DOHH2 (cell line): ENCODE data around the gene ZNF552.

Source experiments
- CTCF ChIP-seq: fragments of 200-600 bp; sonication (generic); IDR thresholded peaks from one replicate; pipeline ENCODE4 v1.5.1; 2014; ENCODE audit warnings: antibody characterized with exemption, mild to moderate bottlenecking, low read depth, low read length; ENCODE audit not compliant: poor library complexity, severe bottlenecking
- EZH2phosphoT487 ChIP-seq: fragments of 200-600 bp; sonication (generic); IDR thresholded peaks from 2 replicates; pipeline ENCODE4 v1.6.1; 2017; ENCODE audit warnings: borderline replicate concordance, mild to moderate bottlenecking, antibody characterized with exemption, low read length, moderate library complexity, mixed read lengths

DNA sequence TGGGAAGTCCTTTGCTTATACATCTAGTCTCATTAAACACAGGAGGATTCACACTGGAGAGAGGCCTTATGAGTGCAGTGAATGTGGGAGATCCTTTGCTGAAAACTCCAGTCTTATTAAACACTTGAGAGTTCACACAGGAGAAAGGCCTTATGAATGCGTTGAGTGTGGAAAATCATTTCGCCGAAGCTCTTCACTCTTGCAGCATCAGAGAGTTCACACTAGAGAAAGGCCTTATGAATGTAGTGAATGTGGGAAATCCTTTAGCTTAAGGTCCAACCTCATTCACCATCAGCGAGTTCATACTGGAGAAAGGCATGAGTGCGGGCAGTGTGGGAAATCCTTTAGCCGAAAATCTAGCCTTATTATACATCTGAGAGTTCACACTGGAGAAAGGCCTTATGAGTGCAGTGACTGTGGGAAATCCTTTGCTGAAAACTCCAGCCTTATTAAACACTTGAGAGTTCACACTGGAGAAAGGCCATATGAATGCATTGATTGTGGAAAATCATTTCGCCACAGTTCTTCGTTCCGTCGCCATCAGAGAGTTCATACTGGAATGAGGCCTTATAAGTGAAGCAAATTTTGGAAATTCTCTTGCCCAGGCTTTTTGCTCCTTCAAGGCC is 35.4 kb downstream of the ZNF552 start:
- TF ChIP-seq CTCF = no peak
- no peak for TF ChIP-seq EZH2phosphoT487
